ENCODE measurements around the gene SULT4A1.

SULT4A1 gene

GRCh38 chr22:43832393-43833265 lies 29.7 kb downstream of the SULT4A1 start:
- H3K4me3 ChIP-seq (ENCODE audit: low read length) = no peak overlapping the region
- DNase-seq (ENCODE audit: low read depth) = no peak
- TF ChIP-seq CTCF (IDR thresholded peaks at IDR 0.05; ENCODE audit: insufficient read depth, low read depth, low read length, missing control alignments) = no peak

DNA sequence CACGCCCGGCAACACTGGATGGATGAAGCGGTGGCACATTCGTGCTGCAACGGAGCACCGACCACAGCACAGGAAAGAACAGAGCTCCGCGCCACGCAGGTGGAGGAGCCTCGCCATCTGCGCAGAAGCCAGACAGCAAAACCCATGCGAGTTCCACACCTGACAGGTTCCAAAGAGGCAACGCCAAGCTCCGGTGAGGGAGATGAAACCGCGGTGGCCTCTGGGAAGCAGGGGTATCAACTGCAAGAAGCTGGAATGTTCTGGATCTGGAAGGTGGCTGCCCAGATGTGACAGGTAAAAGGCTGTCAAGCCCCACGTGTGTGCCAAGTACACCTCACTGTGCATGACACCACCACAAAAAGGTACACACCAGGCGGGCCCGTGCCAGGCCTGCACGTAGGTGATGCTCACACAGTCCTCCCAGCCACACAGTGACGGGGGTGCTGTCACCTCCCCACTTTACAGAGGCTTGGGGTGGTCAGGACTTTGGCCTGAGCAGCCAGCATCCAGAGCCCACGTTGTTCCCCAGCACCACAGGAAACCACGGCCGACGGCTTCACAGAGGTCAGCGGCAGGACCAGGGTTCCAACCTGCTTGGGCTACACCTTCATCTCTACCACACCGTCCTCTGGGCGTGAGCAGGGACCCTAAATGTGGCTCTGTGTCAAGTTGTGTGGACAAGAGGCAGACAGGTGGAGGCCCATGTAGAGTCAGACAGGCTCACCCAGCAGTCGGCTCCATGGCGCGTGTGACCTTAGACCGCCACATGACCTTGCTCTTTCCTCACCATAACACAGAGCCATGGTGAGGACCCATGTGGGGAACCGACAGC lies 30.5 kb downstream of the SULT4A1 start:
- TF ChIP-seq CTCF (IDR thresholded peaks at IDR 0.05; ENCODE audit: insufficient read depth, low read depth, low read length, missing control alignments) = no peak
- no peak for DNase-seq (ENCODE audit: low read depth)

DNA sequence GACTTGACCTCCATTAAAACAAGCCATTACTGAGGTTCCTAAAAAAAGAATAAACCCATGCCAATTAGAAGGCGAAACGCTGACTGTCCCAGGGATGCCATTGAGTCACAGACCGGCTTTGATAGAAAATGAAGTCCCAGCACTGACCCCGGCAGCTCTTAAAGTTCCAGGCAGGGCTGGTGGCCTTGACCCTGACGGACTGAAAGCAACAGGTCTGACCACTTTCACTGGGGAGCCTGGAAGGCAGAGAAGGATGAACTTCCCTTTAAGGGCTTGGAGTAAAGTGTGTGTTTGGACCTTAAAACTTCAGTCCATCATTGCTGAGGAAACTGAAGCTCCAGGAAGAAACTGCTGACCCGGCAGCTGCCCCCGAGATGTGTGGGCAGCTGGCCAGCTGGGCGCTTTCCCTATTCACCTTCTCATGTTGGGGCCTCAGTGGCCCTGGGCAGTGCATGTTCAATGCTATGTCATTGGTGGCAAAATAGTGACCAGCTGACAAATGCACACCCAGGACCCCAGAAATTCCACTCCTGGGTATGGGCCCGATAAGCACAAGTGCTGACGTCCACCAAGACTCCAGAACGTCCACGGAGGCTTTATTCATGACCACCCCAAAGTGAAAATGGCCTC lies 31.3 kb downstream of the SULT4A1 start:
- TF ChIP-seq CTCF (IDR thresholded peaks at IDR 0.05; ENCODE audit: insufficient read depth, low read depth, low read length, missing control alignments) = no peak
- no peak overlapping the region for H3K4me3 ChIP-seq (ENCODE audit: low read length)
- no peak for DNase-seq (ENCODE audit: low read depth)

More for the DNA sequence above, 30.5 kb downstream of the SULT4A1 start:
- H3K4me3 ChIP-seq (ENCODE audit: low read length) = no peak overlapping the region

GRCh38 chr22:43829904-43830851 lies 32.1 kb downstream of the SULT4A1 start:
- TF ChIP-seq CTCF (IDR thresholded peaks at IDR 0.05; ENCODE audit: insufficient read depth, low read depth, low read length, missing control alignments) = no peak
- no peak overlapping the region for H3K4me3 ChIP-seq (ENCODE audit: low read length)
- DNase-seq (ENCODE audit: low read depth) = no peak

DNA sequence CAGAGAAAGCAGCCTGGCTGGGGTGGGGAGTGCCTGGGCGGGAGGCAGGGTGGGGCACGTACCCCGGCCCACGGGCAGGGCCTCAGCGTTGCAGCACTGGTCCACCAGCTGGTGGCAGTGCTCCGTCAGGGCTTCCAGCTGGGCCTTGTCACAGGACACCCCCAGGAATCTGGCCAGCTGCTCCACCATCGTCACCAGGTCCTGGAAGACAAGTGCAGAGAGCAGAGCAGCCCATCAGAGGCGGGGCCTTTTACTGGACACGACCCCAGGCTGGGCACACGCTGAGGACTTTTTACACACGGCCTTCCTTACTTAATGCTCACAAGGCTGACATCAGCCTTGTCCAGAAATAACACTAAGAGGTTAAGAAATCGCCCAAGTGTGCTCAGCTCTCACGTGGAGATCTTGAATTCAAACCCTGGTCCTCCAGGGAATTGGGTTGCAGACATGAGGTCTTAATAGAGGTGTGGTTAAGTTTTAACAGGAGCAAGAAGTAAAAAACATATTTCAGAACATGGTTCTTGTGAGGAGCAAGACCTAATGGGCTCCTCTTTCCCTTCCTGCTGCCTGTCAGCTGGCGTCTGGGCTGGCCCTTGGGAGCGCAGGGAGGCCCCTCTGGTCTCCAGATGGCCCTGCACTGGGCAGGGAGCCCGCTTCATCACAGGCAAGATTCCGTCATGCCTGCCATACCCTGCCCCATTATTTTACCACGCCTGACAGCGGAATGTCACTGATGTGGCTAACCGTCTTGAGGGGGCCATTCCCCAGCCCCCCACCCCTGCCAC lies 33.1 kb downstream of the SULT4A1 start:
- TF ChIP-seq CTCF (IDR thresholded peaks at IDR 0.05; ENCODE audit: insufficient read depth, low read depth, low read length, missing control alignments) = no peak
- no peak for DNase-seq (ENCODE audit: low read depth)
- no peak overlapping the region for H3K4me3 ChIP-seq (ENCODE audit: low read length)

Measured in epithelial cell of esophagus (primary cell).